Urinary bladder (tissue), 4 donors: ENCODE measurements around the gene SERPINA3. TPM values are rescaled to one million over a fixed set of nuclear protein-coding genes. Genes with fewer than 3 reads are reported as not detected.
A peak's percentile ranks its signal among the peaks of the same experiment; 100 is the strongest.
"Not testable (repeated sequence)": the region's sequence is repeated elsewhere in the genome, so short reads cannot be mapped to it uniquely, and the experiment has no call there.

Experiments used
- DNase-seq: peaks from one replicate; pipeline ENCODE4 v3.0.0-alpha.2; 2015; ENCODE audit errors: extremely low spot score
- H3K27ac ChIP-seq: one replicate; pipeline ENCODE4 v1.5.1; 2013; ENCODE audit warnings: low read depth, mild to moderate bottlenecking, moderate library complexity
- H3K36me3 ChIP-seq: one replicate; pipeline ENCODE4 v1.6.1; 2013; ENCODE audit warnings: mild to moderate bottlenecking, moderate library complexity; ENCODE audit not compliant: insufficient read depth
- H3K4me1 ChIP-seq: one replicate; pipeline ENCODE4 v1.6.1; 2013; ENCODE audit warnings: mild to moderate bottlenecking, moderate library complexity; ENCODE audit not compliant: insufficient read depth
- H3K4me3 ChIP-seq: one replicate; pipeline ENCODE4 v1.5.1; 2013; ENCODE audit warnings: low read depth, low read length
- WGBS: extraction: QIAGEN DNeasy Blood & Tissue Kit; methylation state at CpG from one replicate; pipeline ENCODE4 v1.1.7; 2013; 5-methylcytosine and 5-hydroxymethylcytosine counted together
- polyA plus RNA-seq: library from polyadenylated mRNA; stranded (reverse); fragments of 200-250 nt; gene quantifications from one replicate; pipeline ENCODE4 v1.2.3, GENCODE V29; 2013
- total RNA-seq: library from RNA; depleted of rRNA; stranded (reverse); fragments of >200 nt; gene quantifications from one replicate; pipeline ENCODE4 v1.2.3, GENCODE V29; 2014
- donor health status: healthy with polysubstance abuse.
- donor health status: healthy.

SERPINA3 gene
- total and polyA plus RNA-seq, 2 donors = 3.5 to 842 TPM

DNA sequence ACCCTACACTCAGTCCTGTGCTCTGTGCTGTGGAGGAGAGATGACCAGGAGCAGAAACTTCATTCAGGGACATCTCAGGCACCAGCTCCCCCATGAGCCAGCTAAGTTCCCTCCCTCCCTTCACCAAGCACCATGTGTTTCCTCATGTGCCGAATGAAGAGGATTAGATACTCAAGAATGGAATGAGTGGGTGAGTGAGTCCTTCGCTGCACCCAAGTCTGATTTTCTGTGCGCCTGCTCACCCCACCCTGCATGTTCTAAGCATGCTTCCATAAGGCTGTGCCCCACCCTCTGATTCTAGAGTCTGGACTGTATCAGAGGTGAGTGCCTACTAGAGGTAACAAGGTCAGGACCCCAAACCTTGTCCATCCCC lies 18.8 kb upstream of the SERPINA3 start:
- H3K36me3 ChIP-seq = no peaks in the 10 kb centered on the region
- no peak for DNase-seq
- H3K27ac ChIP-seq = no peak overlapping the region
- no peaks in the 10 kb centered on the region for H3K4me1 ChIP-seq
- WGBS = 72% methylated on average over 3 of the region's 3 CpGs
- H3K4me3 ChIP-seq = no peak overlapping the region

DNA sequence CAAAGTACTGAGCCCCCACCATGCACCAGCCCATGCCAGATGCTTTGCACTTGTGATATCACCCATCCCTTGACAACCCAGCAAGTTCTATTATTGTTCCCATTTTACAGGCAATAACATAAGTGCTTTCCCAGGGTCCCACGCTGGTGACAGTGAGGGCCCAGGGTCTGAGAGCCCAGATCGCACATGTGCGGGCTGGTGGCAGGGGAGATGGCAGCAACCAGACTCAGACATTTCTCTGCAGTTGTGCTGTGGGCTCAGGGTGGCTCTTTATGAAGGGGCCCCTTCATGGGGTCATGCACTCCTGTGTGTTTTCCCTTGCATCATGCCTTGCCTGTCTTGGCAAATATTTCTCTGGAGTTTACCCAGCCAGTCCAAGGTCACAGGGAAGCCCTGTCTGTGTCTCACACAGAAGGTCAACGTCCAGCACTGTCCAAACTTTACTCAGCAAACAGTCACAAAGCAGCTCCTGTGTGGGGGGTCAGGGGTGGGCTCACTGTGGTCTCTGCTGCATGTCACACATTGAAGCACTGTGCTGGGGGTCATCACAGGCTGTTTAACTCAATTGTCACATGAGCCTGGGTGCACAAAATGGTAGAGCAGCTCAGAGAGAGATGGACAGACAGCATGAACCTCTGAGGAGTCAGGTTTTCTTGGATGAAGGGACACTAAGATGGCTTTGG lies 18.3 kb upstream of the SERPINA3 start:
- no peaks in the 10 kb centered on the region for H3K36me3 ChIP-seq
- H3K4me3 ChIP-seq = no peak overlapping the region
- 78% methylated on average over 4 of the region's 4 CpGs for whole genome bisulfite sequencing
- H3K4me1 ChIP-seq = no peaks in the 10 kb centered on the region
- H3K27ac ChIP-seq = no peak overlapping the region
- no peak for DNase-seq

DNA sequence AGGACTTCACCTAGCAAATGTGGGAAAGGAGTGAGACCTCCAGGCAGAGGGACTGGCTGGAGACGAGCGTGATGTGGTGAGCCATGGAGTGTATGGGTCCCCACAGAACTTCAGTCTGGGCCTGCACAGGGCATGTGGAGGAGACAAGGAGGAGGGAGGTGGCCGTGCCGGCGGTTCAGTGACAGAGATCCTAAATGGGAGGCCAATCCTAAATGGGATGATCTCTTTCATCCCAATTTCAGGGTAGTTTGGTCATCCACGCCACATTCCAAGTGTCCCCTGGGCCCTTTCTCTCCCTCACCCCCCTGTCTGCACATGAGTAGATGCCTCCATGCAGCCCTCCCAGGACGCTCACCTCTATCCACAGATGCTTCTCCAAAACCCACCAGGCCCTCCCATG lies 17.8 kb upstream of the SERPINA3 start:
- Histone ChIP-seq H3K36me3 (no peaks in the 10 kb centered on the region), H3K4me3 (no peak overlapping the region), H3K4me1 (no peaks in the 10 kb centered on the region), H3K27ac (no peak overlapping the region)
- DNase-seq = no peak
- 93% methylated on average over 7 of the region's 7 CpGs for WGBS

DNA sequence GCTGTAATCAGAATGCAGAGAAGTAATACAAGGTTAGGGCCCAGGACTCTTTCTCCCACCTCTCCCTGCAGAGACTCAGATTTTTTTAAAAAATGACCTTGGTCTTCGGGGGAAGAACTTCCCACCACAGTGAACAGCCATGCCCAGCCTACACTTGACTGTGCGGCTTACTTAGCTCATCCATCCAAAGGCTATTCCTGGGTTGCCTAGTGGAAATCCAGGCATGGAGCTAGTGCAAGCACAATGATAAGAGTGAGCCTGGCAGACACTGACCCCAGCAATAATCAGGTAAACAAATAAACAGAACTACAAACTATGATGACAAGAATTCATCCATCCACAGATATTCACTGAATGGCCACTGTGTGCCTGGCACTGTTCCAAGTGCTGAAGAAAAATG lies 16.3 kb upstream of the SERPINA3 start:
- Histone ChIP-seq H3K4me3 (no peak overlapping the region), H3K4me1 (no peaks in the 10 kb centered on the region), H3K36me3 (no peaks in the 10 kb centered on the region), H3K27ac (no peak overlapping the region)
- no peak for DNase-seq
- WGBS = 60% methylated on average over 2 of the region's 2 CpGs

GRCh38 chr14:94596361-94596760 lies 15.8 kb upstream of the SERPINA3 start:
- no peak for DNase-seq
- no peaks in the 10 kb centered on the region for H3K4me1 ChIP-seq
- no peak overlapping the region for H3K27ac ChIP-seq
- no peaks in the 10 kb centered on the region for H3K36me3 ChIP-seq
- WGBS = 83% methylated on average over 9 of the region's 9 CpGs
- H3K4me3 ChIP-seq = no peak overlapping the region

- 81% methylated on average over 5 of the region's 5 CpGs for WGBS
- DNase-seq = no peak
- Histone ChIP-seq H3K36me3 (no peaks in the 10 kb centered on the region), H3K27ac (no peak overlapping the region), H3K4me1 (no peaks in the 10 kb centered on the region), H3K4me3 (no peak overlapping the region)
Measured at GRCh38 chr14:94597788-94598187, 14.4 kb upstream of the SERPINA3 start.

GRCh38 chr14:94598506-94598815 lies 13.7 kb upstream of the SERPINA3 start:
- no peak overlapping the region for H3K4me3 ChIP-seq
- H3K36me3 ChIP-seq = no peaks in the 10 kb centered on the region
- DNase-seq = no peak
- no peak overlapping the region for H3K27ac ChIP-seq
- H3K4me1 ChIP-seq = no peaks in the 10 kb centered on the region
- WGBS = 71% methylated on average over 7 of the region's 7 CpGs

- Histone ChIP-seq H3K4me3 (no peak overlapping the region), H3K36me3 (no peaks in the 10 kb centered on the region), H3K4me1 (no peaks in the 10 kb centered on the region), H3K27ac (no peak overlapping the region)
- DNase-seq = peak; percentile 23
- WGBS = 69% methylated on average over 11 of the region's 11 CpGs
Measured at GRCh38 chr14:94598816-94599655, 13.2 kb upstream of the SERPINA3 start.

GRCh38 chr14:94599656-94600004 lies 12.6 kb upstream of the SERPINA3 start:
- Histone ChIP-seq H3K4me3 (no peak overlapping the region), H3K4me1 (no peaks in the 10 kb centered on the region), H3K36me3 (no peaks in the 10 kb centered on the region), H3K27ac (no peak overlapping the region)
- 53% methylated on average over 3 of the region's 3 CpGs for WGBS
- DNase-seq = no peak

GRCh38 chr14:94600148-94600545 lies 12.0 kb upstream of the SERPINA3 start:
- Histone ChIP-seq H3K36me3 (no peaks in the 10 kb centered on the region), H3K4me1 (no peaks in the 10 kb centered on the region)
- WGBS = 83% methylated on average over 11 of the region's 11 CpGs

GRCh38 chr14:94601884-94602391 lies 10.3 kb upstream of the SERPINA3 start:
- no peaks in the 10 kb centered on the region for H3K4me1 ChIP-seq
- H3K36me3 ChIP-seq = no peaks in the 10 kb centered on the region
- no peak overlapping the region for H3K4me3 ChIP-seq
- WGBS = 15% methylated on average over 6 of the region's 6 CpGs
- peak; percentile 25 for DNase-seq
- H3K27ac ChIP-seq = no peak overlapping the region

More at GRCh38 chr14:94600148-94600545, 12.0 kb upstream of the SERPINA3 start:
- H3K27ac ChIP-seq = no peak overlapping the region
- DNase-seq = no peak
- H3K4me3 ChIP-seq = no peak overlapping the region

DNA sequence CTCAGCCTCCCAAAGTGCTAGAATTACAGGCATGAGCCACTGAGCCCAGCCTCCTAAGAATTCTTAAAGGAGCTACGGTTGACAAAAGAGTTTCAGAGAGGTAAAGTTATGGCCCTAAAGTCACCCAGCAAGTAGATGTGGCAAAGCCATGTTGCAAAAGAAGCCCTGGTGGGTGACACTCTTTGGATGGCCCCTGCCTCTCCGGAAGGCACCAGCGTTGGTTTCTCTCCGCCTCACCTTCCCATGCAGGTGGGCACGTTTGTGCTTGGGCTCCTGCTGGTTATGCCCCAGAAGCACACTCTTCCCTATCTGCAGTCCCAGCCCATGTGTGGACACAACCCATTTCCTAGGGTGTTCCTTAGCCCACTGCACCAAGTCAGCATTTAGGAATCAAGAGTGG lies 9.5 kb upstream of the SERPINA3 start:
- no peaks in the 10 kb centered on the region for H3K4me1 ChIP-seq
- H3K27ac ChIP-seq = no peak overlapping the region
- 88% methylated on average over 5 of the region's 5 CpGs for WGBS
- DNase-seq = no peak
- H3K36me3 ChIP-seq = no peaks in the 10 kb centered on the region
- H3K4me3 ChIP-seq = no peak overlapping the region

GRCh38 chr14:94605361-94605760 lies 6.8 kb upstream of the SERPINA3 start:
- DNase-seq = no peak
- H3K27ac ChIP-seq = no peak overlapping the region
- no peaks in the 10 kb centered on the region for H3K4me1 ChIP-seq
- no peak overlapping the region for H3K4me3 ChIP-seq
- H3K36me3 ChIP-seq = no peaks in the 10 kb centered on the region
- WGBS = 58% methylated on average over 3 of the region's 3 CpGs

DNA sequence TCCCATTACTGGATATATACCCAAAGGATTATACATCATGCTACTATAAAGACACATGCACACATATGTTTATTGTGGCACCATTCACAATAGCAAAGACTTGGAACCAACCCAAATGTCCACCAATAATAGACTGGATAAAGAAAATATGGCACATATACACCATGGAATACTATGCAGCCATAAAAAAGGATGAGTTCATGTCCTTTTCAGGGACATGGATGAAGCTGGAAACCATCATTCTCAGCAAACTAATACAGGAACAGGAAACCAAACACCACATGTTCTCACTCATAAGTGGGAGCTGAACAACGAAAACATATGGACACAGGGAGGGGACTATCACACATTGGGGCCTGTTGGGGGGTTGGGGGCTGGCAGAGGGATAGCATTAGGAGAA lies 3.2 kb upstream of the SERPINA3 start:
- H3K36me3 ChIP-seq, H3K27ac ChIP-seq, DNase-seq, H3K4me1 ChIP-seq, H3K4me3 ChIP-seq: not testable (repeated sequence)
- 72% methylated on average over 1 of the region's 1 CpG for WGBS
